Measurements from ENCODE around the gene FAH. TPM values are rescaled to one million over a fixed set of nuclear protein-coding genes. Genes with fewer than 3 reads are reported as not detected.

Gene FAH
- total RNA-seq, 2 experiments from 2014 or later: 41.1 to 44.3 TPM

DNA sequence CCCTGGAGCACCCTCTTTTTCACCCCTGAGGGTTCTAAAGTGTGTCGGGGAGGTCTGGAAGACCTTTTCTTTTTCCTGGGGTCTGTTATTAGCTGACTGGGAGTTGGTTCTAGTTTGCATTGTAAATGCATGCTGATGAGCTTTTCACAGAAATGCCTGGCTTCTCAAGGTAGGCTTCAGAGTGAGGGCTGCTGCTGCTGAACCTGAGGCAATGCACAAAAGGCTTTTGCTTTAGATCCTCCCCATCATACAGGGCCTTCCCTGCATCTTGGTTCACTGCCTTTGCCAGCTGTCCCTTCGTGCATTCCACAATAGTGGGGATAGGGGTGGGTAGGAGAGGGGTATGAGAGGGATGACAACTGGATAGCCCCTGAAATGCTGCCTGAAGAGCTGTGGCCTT, 46.6 kb downstream of the FAH start:
- ChIA-PET POLR2A (no interaction called here), CTCF (interaction anchor here (0.6 kb wide), 1 partner anchor 10 kb away, joined by 3 read pairs; no protein-coding TSS in a partner anchor)
- intact Hi-C loops (cut with DNase I, micrococcal nuclease): no loop called here
- Mint-ChIP-seq H3K36me3 (ENCODE audit: low read depth) (no peaks in the 10 kb centered on the region), H3K27me3 (peaks cover 2% of the 10 kb centered on the region), H3K4me3 (no peak overlapping the region), H3K27ac (no peak overlapping the region), H3K4me1 (no peaks in the 10 kb centered on the region), H3K9me3 (ENCODE audit: low read depth) (no peaks in the 10 kb centered on the region)
- ATAC-seq (no peak), DNase-seq (no peak)

- Mint-ChIP-seq H3K27me3 (peaks cover 2% of the 10 kb centered on the region), H3K4me3 (no peak overlapping the region), H3K4me1 (no peaks in the 10 kb centered on the region), H3K9me3 (ENCODE audit: low read depth) (no peaks in the 10 kb centered on the region), H3K27ac (no peak overlapping the region), H3K36me3 (ENCODE audit: low read depth) (no peaks in the 10 kb centered on the region)
- ATAC-seq (no peak), DNase-seq (no peak)
- ChIA-PET CTCF (interaction anchor here (0.6 kb wide), 1 partner anchor 10 kb away, joined by 3 read pairs; no protein-coding TSS in a partner anchor), POLR2A (no interaction called here)
- intact Hi-C loops (cut with DNase I, micrococcal nuclease): no loop called here
These were observed 47.1 kb downstream of the FAH start for GRCh38 chr15:80199869-80200268.

DNA sequence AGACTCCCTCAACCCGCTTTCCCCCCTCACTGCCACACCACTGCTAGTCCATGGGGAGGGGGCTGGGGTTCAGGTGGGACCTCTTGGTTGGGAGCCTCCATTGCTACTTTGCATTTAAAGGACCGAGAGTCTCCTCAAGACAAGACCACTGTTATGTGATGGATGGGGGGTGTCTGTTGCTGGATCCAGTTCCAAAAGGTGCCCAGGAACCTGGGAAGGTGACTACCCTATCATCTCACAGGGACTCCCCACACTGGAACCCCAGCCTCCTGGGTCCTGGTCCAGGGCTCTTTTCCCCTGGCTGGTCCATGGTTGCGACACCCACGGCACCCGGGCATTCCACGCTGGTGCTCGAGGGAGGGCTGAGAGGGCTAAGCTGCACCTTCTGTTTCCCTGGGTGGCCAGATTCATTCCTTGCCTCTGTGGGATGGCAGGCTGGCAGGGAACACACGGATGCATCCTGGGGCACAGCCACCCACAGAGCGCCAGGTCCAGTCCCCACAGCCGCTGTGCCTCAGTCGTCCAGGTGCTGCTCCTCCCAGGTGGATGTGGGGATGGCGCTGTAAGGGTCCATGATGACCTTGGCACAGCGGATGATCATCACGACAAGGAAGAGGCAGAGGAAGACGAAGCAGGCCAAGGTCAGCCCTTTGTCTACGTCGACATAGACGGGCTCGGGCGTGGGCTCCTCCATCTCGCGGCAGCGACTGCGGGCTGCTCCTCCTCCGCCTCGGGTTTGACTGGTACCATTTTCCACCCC, 48.6 kb downstream of the FAH start:
- no peak for ATAC-seq
- ChIA-PET CTCF (no interaction called here), POLR2A (no interaction called here)
- H3K27me3 Mint-ChIP-seq: peaks cover 5% of the 10 kb centered on the region
- intact Hi-C loops (cut with DNase I, micrococcal nuclease): no loop called here
- DNase-seq: no peak
- H3K4me3 Mint-ChIP-seq: no peak overlapping the region
- H3K27ac Mint-ChIP-seq: no peak overlapping the region
- H3K9me3 Mint-ChIP-seq (ENCODE audit: low read depth): no peaks in the 10 kb centered on the region
- no peaks in the 10 kb centered on the region for H3K36me3 Mint-ChIP-seq (ENCODE audit: low read depth)
- no peaks in the 10 kb centered on the region for H3K4me1 Mint-ChIP-seq

DNA sequence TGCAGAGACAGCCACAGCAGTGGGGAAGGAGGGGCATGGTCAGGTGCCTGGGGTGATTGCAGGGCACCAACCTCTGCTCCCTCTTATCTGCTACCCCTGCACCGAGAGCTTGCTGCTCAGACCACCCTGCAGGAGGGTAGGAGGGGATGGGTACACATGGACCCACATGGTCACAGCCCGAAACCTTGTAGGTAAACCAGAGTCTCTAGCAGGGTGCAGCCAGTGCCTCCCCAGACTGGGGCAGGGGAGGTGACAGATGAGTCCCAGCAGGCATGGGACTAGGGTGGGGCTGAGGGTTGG, 49.2 kb downstream of the FAH start:
- Mint-ChIP-seq H3K4me3 (no peak overlapping the region), H3K4me1 (no peaks in the 10 kb centered on the region), H3K27me3 (peaks cover 9% of the 10 kb centered on the region), H3K27ac (no peak overlapping the region), H3K9me3 (ENCODE audit: low read depth) (no peaks in the 10 kb centered on the region), H3K36me3 (ENCODE audit: low read depth) (no peaks in the 10 kb centered on the region)
- DNase-seq (no peak), ATAC-seq (no peak)
- POLR2A ChIA-PET: no interaction called here
- CTCF ChIA-PET: no interaction called here
- intact Hi-C loops (cut with DNase I, micrococcal nuclease): no loop called here

- ChIA-PET POLR2A (no interaction called here), CTCF (no interaction called here)
- intact Hi-C loops (cut with DNase I, micrococcal nuclease): no loop called here
- H3K36me3 Mint-ChIP-seq (ENCODE audit: low read depth): no peaks in the 10 kb centered on the region
- H3K9me3 Mint-ChIP-seq (ENCODE audit: low read depth): no peaks in the 10 kb centered on the region
- no peaks in the 10 kb centered on the region for H3K4me1 Mint-ChIP-seq
- DNase-seq: no peak
- ATAC-seq: no peak
- H3K4me3 Mint-ChIP-seq: no peak overlapping the region
- H3K27ac Mint-ChIP-seq: no peak overlapping the region
- peaks cover 16% of the 10 kb centered on the region for H3K27me3 Mint-ChIP-seq
These were observed 50.0 kb downstream of the FAH start for GRCh38 chr15:80202641-80203360.

- intact Hi-C loops (cut with DNase I, micrococcal nuclease): no loop called here
- Mint-ChIP-seq H3K4me3 (no peak overlapping the region), H3K9me3 (ENCODE audit: low read depth) (no peaks in the 10 kb centered on the region), H3K36me3 (ENCODE audit: low read depth) (no peaks in the 10 kb centered on the region), H3K27ac (no peak overlapping the region), H3K4me1 (no peaks in the 10 kb centered on the region), H3K27me3 (peaks cover 19% of the 10 kb centered on the region)
- ChIA-PET POLR2A (no interaction called here), CTCF (interaction anchor here (0.6 kb wide), 1 partner anchor 127 kb away, joined by 3 read pairs; no protein-coding TSS in a partner anchor)
- no peak for DNase-seq
- ATAC-seq: no peak
These were observed 50.6 kb downstream of the FAH start for GRCh38 chr15:80203361-80203885.

- Mint-ChIP-seq H3K9me3 (ENCODE audit: low read depth) (no peaks in the 10 kb centered on the region), H3K27ac (no peak overlapping the region), H3K4me1 (no peaks in the 10 kb centered on the region), H3K4me3 (no peak overlapping the region), H3K36me3 (ENCODE audit: low read depth) (no peaks in the 10 kb centered on the region), H3K27me3 (peaks cover 19% of the 10 kb centered on the region)
- intact Hi-C loops (cut with DNase I, micrococcal nuclease): no loop called here
- ATAC-seq: no peak
- POLR2A ChIA-PET: no interaction called here
- no peak for DNase-seq
- CTCF ChIA-PET: interaction anchor here (0.6 to 0.7 kb wide), 2 partner anchors 128 to 385 kb away, joined by 3 to 4 read pairs; no protein-coding TSS in a partner anchor
These were observed 51.4 kb downstream of the FAH start for GRCh38 chr15:80204231-80204630.

DNA sequence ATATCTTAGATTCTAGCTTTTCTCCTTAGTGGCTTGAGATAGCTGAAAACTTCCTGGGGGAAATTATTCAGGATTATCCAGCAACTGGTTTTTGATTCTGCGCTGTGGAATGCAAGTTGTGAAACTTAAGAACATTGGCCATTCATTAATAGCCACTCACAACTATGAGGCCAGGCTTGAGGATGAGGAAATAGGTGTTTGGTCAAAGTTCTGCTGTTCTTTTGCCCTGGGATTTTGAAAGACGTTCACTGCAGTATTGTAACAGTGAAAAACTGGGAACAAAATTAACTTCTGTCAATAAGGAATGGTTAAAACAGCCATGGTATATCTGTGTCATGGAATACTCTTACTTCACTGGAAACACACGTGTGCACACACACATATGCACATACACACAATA, 55.1 kb downstream of the FAH start:
- intact Hi-C loops (cut with DNase I, micrococcal nuclease): no loop called here
- DNase-seq (no peak), ATAC-seq (no peak)
- ChIA-PET POLR2A (no interaction called here), CTCF (no interaction called here)
- Mint-ChIP-seq H3K4me3 (no peak overlapping the region), H3K27me3 (peaks cover 22% of the 10 kb centered on the region), H3K4me1 (no peaks in the 10 kb centered on the region), H3K27ac (no peak overlapping the region), H3K9me3 (ENCODE audit: low read depth) (no peaks in the 10 kb centered on the region), H3K36me3 (ENCODE audit: low read depth) (no peaks in the 10 kb centered on the region)

GRCh38 chr15:80208758-80209734, 56.2 kb downstream of the FAH start:
- no peak for DNase-seq

DNA sequence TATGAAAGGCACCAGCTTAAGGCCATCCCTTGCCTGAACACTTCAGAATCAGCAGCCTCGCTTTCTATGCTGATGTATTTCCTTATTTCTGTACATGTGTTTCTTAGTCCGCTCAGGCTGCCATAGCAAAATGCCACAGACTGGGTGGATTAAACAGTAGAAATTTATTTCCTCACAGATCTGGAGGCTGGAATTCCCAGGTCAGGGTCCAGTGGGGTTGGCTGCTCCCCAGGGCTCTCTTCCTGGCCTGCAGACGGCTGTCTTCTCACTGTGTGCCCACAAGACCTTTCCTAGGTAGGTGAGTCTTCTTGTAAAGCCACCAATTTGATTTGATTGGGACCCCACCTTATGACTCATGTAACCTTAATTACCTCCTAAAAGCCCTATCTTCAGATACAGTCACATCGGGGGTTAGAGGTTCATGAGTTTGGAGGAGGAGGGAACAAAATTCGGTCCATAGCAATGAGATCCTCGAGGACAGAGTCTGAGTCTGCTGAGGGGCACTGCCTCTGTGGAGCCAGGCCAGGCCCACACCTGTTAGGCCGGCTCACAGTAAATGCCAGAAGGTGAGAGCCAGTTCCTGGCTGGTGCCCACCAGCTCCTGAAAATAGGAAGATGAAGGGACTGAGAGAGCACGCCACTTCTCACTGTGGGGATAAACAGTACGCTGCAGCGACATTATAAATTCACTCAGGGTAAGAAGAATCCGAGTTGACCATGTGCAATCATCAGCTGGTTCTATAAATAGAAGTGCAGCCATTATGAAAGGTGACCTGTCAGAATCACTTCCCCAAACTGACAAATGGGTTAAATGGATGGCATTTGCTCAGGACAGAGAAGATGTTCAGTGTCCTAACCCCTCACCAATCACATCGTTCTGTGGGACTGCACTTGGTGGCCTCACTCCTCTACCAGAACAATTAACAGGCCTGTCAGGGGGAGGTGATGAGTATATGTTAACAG, 58.1 kb downstream of the FAH start:
- Mint-ChIP-seq H3K27ac (no peak overlapping the region), H3K36me3 (ENCODE audit: low read depth) (no peaks in the 10 kb centered on the region), H3K4me1 (no peaks in the 10 kb centered on the region), H3K4me3 (no peak overlapping the region), H3K9me3 (ENCODE audit: low read depth) (no peaks in the 10 kb centered on the region), H3K27me3 (peaks cover 25% of the 10 kb centered on the region)
- POLR2A ChIA-PET: no interaction called here
- ATAC-seq: no peak
- CTCF ChIA-PET: no interaction called here
- no peak for DNase-seq
- intact Hi-C loops (cut with DNase I, micrococcal nuclease): no loop called here

More at GRCh38 chr15:80208758-80209734, 56.2 kb downstream of the FAH start:
- ChIA-PET CTCF (no interaction called here), POLR2A (no interaction called here)
- Mint-ChIP-seq H3K9me3 (ENCODE audit: low read depth) (no peaks in the 10 kb centered on the region), H3K36me3 (ENCODE audit: low read depth) (no peaks in the 10 kb centered on the region), H3K27ac (no peak overlapping the region), H3K4me3 (no peak overlapping the region), H3K27me3 (peaks cover 27% of the 10 kb centered on the region), H3K4me1 (no peaks in the 10 kb centered on the region)
- ATAC-seq: no peak
- intact Hi-C loops (cut with DNase I, micrococcal nuclease): no loop called here

GRCh38 chr15:80211976-80212375, 59.2 kb downstream of the FAH start:
- Mint-ChIP-seq H3K4me3 (no peak overlapping the region), H3K9me3 (ENCODE audit: low read depth) (no peaks in the 10 kb centered on the region), H3K4me1 (no peaks in the 10 kb centered on the region), H3K27me3 (peaks cover 20% of the 10 kb centered on the region), H3K27ac (no peak overlapping the region), H3K36me3 (ENCODE audit: low read depth) (no peaks in the 10 kb centered on the region)
- no peak for ATAC-seq
- ChIA-PET CTCF (no interaction called here), POLR2A (no interaction called here)
- DNase-seq: no peak
- intact Hi-C loops (cut with DNase I, micrococcal nuclease): no loop called here
